Neural cell (in vitro differentiated cells): ENCODE measurements around the gene ZNF214. TPM values are rescaled to one million over a fixed set of nuclear protein-coding genes. Genes with fewer than 3 reads are reported as not detected.

Source experiments
- H2AFZ ChIP-seq: fragments of 200-600, 300-800 bp; sonication (generic), shearing (Covaris generic); 2 replicates; pipeline ENCODE4 v1.6.0; 2014; ENCODE audit warnings: low read depth, mild to moderate bottlenecking, antibody characterized with exemption, low read length, moderate library complexity
- H3F3A ChIP-seq: fragments of 200-600 bp; shearing (Covaris generic); 2 replicates; pipeline ENCODE4 v1.6.1; 2016; ENCODE audit warnings: mild to moderate bottlenecking, moderate library complexity, mixed read lengths, antibody characterized with exemption, low read length; ENCODE audit not compliant: insufficient read depth, poor library complexity, severe bottlenecking
- H3K27ac ChIP-seq: fragments of 200-600, 300-800 bp; sonication (generic), shearing (Covaris generic); 2 replicates; pipeline ENCODE4 v1.5.1; 2014; ENCODE audit warnings: mild to moderate bottlenecking, low read length, moderate library complexity
- H3K27me3 ChIP-seq: fragments of 300-800, 200-600 bp; sonication (generic), shearing (Covaris generic); 2 replicates; pipeline ENCODE4 v1.6.0; 2014; ENCODE audit warnings: mild to moderate bottlenecking, low read depth, low read length, moderate library complexity; ENCODE audit not compliant: insufficient read depth
- H3K36me3 ChIP-seq: fragments of 300-800, 200-600 bp; sonication (generic), shearing (Covaris generic); 2 replicates; pipeline ENCODE4 v1.5.1; 2014; ENCODE audit warnings: mild to moderate bottlenecking, antibody characterized with exemption, low read length, moderate library complexity; ENCODE audit not compliant: insufficient read depth
- H3K4me2 ChIP-seq: fragments of 300-800, 200-600 bp; sonication (generic), shearing (Covaris generic); 2 replicates; pipeline ENCODE4 v1.6.0; 2014; ENCODE audit warnings: mild to moderate bottlenecking, low read length
- H3K4me3 ChIP-seq: fragments of 300-800, 200-600 bp; sonication (generic), shearing (Covaris generic); 2 replicates; pipeline ENCODE4 v1.5.1; 2014; ENCODE audit warnings: mild to moderate bottlenecking, low read length, moderate library complexity
- H3K79me2 ChIP-seq: fragments of 200-600 bp; shearing (Covaris generic); replicated peaks from 2 replicates; pipeline ENCODE4 v1.6.0; 2014; ENCODE audit warnings: mild to moderate bottlenecking, low read length, moderate library complexity; ENCODE audit not compliant: insufficient read depth
- H3K9ac ChIP-seq: fragments of 300-800, 200-600 bp; sonication (generic), shearing (Covaris generic); 2 replicates; pipeline ENCODE4 v1.6.1; 2016; ENCODE audit warnings: mild to moderate bottlenecking, low read length, mixed read lengths
- H3K9me2 ChIP-seq: fragments of 200-600 bp; shearing (Covaris generic); 2 replicates; pipeline ENCODE4 v1.6.1; 2016; ENCODE audit warnings: mild to moderate bottlenecking, low read length, mixed read lengths; ENCODE audit not compliant: insufficient read depth
- H3K9me3 ChIP-seq: fragments of 200-600, 300-800 bp; sonication (generic), shearing (Covaris generic); 2 replicates; pipeline ENCODE4 v1.6.1; 2016; ENCODE audit warnings: mild to moderate bottlenecking, mixed run types, low read length, moderate library complexity, mixed read lengths
- H4K20me1 ChIP-seq: fragments of 200-600 bp; shearing (Covaris generic); 2 replicates; pipeline ENCODE4 v1.6.1; 2016; ENCODE audit warnings: mild to moderate bottlenecking, mixed run types; ENCODE audit not compliant: insufficient read depth
- EP300 ChIP-seq: fragments of 450-650 bp; conservative IDR thresholded peaks from 2 replicates; pipeline ENCODE4 v1.6.1; 2014; ENCODE audit warnings: antibody characterized with exemption, mild to moderate bottlenecking, moderate library complexity; ENCODE audit not compliant: poor library complexity, severe bottlenecking
- EZH2 ChIP-seq: fragments of 200-600, 300-800 bp; shearing (Covaris generic), sonication (generic); IDR thresholded peaks from 2 replicates; pipeline ENCODE4 v1.6.1; 2014; ENCODE audit warnings: antibody characterized with exemption, low read length, borderline replicate concordance, mild to moderate bottlenecking; ENCODE audit not compliant: insufficient read depth, poor library complexity, severe bottlenecking
- MXI1 ChIP-seq: fragments of 450-650 bp; conservative IDR thresholded peaks from 2 replicates; pipeline ENCODE4 v1.6.1; 2014; ENCODE audit warnings: antibody characterized with exemption, mild to moderate bottlenecking; ENCODE audit not compliant: poor library complexity, severe bottlenecking
- POLR2AphosphoS5 ChIP-seq: IDR thresholded peaks from 2 replicates; pipeline ENCODE4 v1.6.1; 2012
- RAD21 ChIP-seq: fragments of 450-650 bp; conservative IDR thresholded peaks from 2 replicates; pipeline ENCODE4 v1.6.1; 2014; ENCODE audit warnings: antibody characterized with exemption, mild to moderate bottlenecking, moderate library complexity
- SMC3 ChIP-seq: fragments of 450-650 bp; conservative IDR thresholded peaks from 2 replicates; pipeline ENCODE4 v1.6.1; 2014; ENCODE audit warnings: antibody characterized with exemption, mild to moderate bottlenecking, moderate library complexity; ENCODE audit not compliant: poor library complexity
- TAF1 ChIP-seq: IDR thresholded peaks from 2 replicates; pipeline ENCODE4 v1.6.1; 2012; ENCODE audit warnings: low read depth
- polyA plus RNA-seq: library from polyadenylated mRNA; depleted of rRNA; stranded (reverse); fragments of >200 nt; gene quantifications from 2 replicates; pipeline ENCODE4 v1.2.3, GENCODE V29; 2014
- TF ChIP-seq, protein P1 (sequence below): fragments of 450-650 bp; IDR thresholded peaks from 2 replicates; pipeline ENCODE4 v1.5.1; 2014; ENCODE audit warnings: antibody characterized with exemption, mild to moderate bottlenecking, moderate library complexity; ENCODE audit not compliant: poor library complexity, severe bottlenecking
- TF ChIP-seq, protein P2 (sequence below): IDR thresholded peaks from 2 replicates; pipeline ENCODE4 v1.6.1; 2012; ENCODE audit warnings: borderline replicate concordance

The ZNF214 gene
- polyA plus RNA-seq, 1 donor from 2014 or later, result 6.9 TPM

DNA sequence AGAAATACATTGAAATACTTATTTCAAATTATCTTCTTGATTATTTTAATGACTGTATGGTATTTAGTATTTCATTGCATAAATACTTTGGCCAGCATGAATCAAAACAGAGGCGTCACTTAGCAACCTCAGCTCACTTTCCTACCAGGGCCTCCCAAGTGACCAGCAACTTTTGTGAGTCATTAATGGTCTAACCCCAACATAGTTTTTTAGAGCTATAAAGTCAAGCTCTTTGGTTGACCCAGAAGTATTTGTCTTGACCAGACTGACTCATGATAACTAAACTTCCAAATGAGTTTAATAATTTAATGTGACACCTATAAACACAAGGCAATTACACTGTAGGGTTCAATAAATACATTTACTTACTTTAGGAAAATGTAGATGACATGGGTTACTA lies 40.7 kb upstream of the ZNF214 start:
- no peak overlapping the region for H2AFZ ChIP-seq
- no peak overlapping the region for H3K4me2 ChIP-seq
- no peak overlapping the region for H3K9ac ChIP-seq
- H3K4me3 ChIP-seq, result no peak overlapping the region
- no peaks in the 10 kb centered on the region for H3K9me2 ChIP-seq
- TF ChIP-seq POLR2AphosphoS5, result no peak
- no peak for TF ChIP-seq TAF1
- no peak for TF ChIP-seq EP300
- TF ChIP-seq, protein P1, sequence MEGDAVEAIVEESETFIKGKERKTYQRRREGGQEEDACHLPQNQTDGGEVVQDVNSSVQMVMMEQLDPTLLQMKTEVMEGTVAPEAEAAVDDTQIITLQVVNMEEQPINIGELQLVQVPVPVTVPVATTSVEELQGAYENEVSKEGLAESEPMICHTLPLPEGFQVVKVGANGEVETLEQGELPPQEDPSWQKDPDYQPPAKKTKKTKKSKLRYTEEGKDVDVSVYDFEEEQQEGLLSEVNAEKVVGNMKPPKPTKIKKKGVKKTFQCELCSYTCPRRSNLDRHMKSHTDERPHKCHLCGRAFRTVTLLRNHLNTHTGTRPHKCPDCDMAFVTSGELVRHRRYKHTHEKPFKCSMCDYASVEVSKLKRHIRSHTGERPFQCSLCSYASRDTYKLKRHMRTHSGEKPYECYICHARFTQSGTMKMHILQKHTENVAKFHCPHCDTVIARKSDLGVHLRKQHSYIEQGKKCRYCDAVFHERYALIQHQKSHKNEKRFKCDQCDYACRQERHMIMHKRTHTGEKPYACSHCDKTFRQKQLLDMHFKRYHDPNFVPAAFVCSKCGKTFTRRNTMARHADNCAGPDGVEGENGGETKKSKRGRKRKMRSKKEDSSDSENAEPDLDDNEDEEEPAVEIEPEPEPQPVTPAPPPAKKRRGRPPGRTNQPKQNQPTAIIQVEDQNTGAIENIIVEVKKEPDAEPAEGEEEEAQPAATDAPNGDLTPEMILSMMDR, result no peak
- TF ChIP-seq, protein P2, sequence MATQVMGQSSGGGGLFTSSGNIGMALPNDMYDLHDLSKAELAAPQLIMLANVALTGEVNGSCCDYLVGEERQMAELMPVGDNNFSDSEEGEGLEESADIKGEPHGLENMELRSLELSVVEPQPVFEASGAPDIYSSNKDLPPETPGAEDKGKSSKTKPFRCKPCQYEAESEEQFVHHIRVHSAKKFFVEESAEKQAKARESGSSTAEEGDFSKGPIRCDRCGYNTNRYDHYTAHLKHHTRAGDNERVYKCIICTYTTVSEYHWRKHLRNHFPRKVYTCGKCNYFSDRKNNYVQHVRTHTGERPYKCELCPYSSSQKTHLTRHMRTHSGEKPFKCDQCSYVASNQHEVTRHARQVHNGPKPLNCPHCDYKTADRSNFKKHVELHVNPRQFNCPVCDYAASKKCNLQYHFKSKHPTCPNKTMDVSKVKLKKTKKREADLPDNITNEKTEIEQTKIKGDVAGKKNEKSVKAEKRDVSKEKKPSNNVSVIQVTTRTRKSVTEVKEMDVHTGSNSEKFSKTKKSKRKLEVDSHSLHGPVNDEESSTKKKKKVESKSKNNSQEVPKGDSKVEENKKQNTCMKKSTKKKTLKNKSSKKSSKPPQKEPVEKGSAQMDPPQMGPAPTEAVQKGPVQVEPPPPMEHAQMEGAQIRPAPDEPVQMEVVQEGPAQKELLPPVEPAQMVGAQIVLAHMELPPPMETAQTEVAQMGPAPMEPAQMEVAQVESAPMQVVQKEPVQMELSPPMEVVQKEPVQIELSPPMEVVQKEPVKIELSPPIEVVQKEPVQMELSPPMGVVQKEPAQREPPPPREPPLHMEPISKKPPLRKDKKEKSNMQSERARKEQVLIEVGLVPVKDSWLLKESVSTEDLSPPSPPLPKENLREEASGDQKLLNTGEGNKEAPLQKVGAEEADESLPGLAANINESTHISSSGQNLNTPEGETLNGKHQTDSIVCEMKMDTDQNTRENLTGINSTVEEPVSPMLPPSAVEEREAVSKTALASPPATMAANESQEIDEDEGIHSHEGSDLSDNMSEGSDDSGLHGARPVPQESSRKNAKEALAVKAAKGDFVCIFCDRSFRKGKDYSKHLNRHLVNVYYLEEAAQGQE, result no peak
- no peak for TF ChIP-seq EZH2
- no peak for TF ChIP-seq RAD21
- TF ChIP-seq SMC3, result no peak
- TF ChIP-seq MXI1, result no peak
- H4K20me1 ChIP-seq, result no peaks in the 10 kb centered on the region
- no peaks in the 10 kb centered on the region for H3K27me3 ChIP-seq
- no peaks in the 10 kb centered on the region for H3K79me2 ChIP-seq
- H3K9me3 ChIP-seq, result no peaks in the 10 kb centered on the region
- H3K27ac ChIP-seq, result no peak overlapping the region
- H3K36me3 ChIP-seq, result no peaks in the 10 kb centered on the region
- H3F3A ChIP-seq, result no peaks in the 10 kb centered on the region

DNA sequence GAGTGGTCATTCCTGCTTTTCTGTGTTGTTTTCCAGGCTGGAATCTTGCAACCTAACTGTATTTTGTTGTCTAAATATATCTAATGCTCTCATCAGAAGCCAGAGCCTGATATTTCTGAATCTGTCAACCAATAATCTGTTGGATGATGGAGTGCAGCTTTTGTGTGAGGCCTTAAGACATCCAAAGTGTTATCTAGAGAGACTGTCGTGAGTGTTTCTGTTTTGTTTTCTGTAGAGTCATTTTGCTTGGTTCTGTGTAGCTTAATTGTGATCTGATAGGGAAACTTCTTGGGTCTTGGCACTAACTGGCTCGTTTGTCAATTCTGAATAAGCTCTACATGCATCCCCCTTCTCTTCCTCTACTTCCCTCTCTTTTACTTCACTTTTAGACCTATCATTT lies 37.5 kb upstream of the ZNF214 start:
- Histone ChIP-seq H3K4me2 (no peak overlapping the region), H3K27ac (no peak overlapping the region), H4K20me1 (no peaks in the 10 kb centered on the region), H2AFZ (no peak overlapping the region), H3F3A (no peaks in the 10 kb centered on the region), H3K79me2 (no peaks in the 10 kb centered on the region), H3K9ac (no peak overlapping the region), H3K27me3 (no peaks in the 10 kb centered on the region), H3K4me3 (no peak overlapping the region), H3K9me2 (no peaks in the 10 kb centered on the region), H3K9me3 (no peaks in the 10 kb centered on the region), H3K36me3 (no peaks in the 10 kb centered on the region)
- TF ChIP-seq SMC3 (no peak), MXI1 (no peak), EP300 (no peak), POLR2AphosphoS5 (no peak), RAD21 (no peak), TAF1 (no peak), EZH2 (no peak)
- TF ChIP-seq, protein P2, result no peak
- TF ChIP-seq, protein P1, result no peak
